Fibroblast of pulmonary artery (primary cell): ENCODE data around the gene PRR33.

Experiments used
- DNase-seq: peaks from one replicate; pipeline ENCODE4 v3.0.0-alpha.2; 2010; ENCODE audit warnings: low read depth
- H3K4me3 ChIP-seq: replicated peaks from 2 replicates; pipeline ENCODE4 v1.5.1; 2011; ENCODE audit warnings: low read depth, mild to moderate bottlenecking, control low read depth, low read length, moderate library complexity
- CTCF ChIP-seq: IDR thresholded peaks from 2 replicates; pipeline ENCODE4 v1.5.1; 2011; ENCODE audit warnings: mild to moderate bottlenecking, control low read depth, low read length, inconsistent platforms; ENCODE audit errors: missing control alignments

PRR33 gene

DNA sequence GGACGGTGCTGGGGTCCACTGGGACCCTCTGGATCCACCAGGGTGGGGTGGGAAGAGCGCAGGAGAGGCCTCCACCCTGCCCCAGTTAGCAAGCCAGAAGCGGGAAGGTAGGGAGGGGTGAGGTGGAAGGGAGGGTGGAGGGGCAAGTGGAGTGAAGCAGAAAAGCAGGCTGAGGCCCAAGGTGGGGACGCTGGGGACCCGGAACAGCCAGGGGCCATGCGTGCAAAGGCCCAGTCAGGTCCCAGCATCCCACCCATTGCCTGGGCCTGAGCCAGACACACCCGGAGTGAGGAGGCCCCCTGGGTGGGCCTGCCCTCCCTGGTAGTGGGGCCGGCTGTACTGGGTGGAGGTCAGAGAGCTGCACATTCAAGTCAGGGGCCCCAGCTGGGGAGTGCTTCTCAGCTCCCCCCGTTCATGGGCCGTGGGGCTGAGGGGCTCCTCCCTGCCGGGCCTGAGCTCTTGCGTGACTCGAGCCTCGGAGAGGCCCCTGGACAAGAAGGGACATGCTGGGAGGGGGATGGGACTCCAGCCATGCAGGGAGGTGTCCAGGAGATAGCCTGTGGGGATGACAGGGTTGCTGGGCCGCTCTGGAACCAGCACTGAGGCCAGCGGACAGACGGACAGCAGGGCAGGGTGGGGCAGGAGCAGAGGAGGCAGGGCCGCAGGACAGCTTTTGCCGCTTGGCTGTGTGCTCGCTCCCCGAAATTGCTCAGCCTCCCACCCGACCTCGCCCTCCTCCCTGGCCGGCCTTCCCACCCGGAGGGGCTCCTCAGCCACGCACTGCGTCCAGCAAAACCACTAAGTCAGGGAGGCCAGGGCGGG lies 35.5 kb upstream of the PRR33 start:
- H3K4me3 ChIP-seq = no peak overlapping the region
- TF ChIP-seq CTCF = no peak
- DNase-seq = no peak

GRCh38 chr11:1926156-1927025 lies 34.7 kb upstream of the PRR33 start:
- no peak for DNase-seq
- no peak for TF ChIP-seq CTCF
- no peak overlapping the region for H3K4me3 ChIP-seq

DNA sequence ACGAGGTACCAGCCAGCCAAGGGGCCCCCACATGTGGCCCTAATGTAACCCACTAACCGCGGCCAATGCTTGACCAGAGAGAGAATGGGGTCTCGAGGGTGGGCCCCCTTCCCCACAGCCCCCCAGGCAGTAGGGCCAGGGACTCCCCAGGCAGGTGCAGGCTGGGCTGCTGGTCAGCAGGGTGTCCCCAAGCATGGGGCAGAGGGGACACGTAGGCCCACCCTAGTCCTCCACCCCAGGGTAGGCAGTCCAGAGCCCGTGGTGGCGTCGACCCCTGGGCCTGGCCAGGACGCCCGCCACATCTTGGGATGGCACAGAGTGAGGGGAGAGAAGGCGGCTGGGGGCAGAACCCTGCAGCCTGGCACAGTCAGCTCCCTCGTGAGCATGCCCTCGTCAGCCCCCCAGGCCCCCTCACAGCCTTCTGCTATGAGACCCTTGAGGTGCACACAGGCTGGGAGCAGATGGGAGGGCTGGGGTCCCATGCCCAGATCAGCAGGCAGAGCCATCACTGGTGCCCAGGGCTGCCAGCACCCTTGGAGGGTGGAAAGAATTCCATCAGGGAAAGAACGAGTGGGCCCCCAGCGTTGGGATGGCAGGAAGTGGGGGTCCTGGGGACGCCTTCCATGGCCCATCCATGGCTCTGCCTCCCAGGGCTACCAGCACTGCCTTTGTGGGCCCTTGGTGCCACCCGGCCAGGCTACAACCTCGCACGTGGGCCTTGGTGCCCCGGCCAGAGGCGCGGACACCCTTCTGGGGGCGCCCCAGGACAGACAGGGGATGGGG lies 33.9 kb upstream of the PRR33 start:
- no peak for TF ChIP-seq CTCF
- H3K4me3 ChIP-seq = no peak overlapping the region
- DNase-seq = no peak

GRCh38 chr11:1924646-1925372 lies 33.1 kb upstream of the PRR33 start:
- no peak for TF ChIP-seq CTCF
- no peak overlapping the region for H3K4me3 ChIP-seq
- no peak for DNase-seq

- H3K4me3 ChIP-seq = no peak overlapping the region
- DNase-seq = no peak
- no peak for TF ChIP-seq CTCF
Measured at GRCh38 chr11:1924181-1924580, 32.5 kb upstream of the PRR33 start.

DNA sequence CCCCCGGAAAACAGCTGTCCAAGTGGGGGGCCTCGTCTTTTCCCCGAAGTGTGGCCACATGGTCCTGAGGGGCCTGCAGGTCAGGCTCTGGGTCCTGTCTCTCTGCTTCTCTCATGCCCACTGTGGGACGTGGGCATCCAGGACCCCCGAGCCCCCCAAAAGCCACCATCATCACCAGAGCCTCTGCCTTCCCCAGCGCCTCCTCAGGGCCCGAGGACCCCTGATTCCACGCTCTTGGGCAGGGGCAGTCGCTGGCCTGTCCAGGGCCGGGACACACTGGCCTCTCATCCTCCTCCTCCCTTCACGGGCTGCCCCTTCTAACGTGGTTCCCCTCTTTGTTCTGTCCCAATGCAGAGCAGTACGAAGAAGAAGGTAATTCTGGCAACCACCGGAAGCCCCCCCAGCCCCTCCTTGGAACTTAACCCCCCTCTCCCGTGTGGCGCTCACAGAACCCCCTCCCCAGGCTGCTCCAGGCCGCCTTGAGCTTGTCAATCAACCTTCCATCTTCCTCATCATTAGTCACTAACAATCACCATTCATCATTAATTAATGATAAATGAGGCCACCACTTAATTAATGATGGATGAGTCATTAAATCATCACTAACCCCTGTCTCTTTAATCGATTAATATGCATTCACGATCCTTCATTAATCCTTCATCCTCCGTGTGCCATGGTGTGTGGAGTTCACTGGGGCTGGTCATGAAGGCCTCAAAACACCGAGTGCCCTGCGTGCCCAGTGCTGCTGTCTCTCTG lies 31.7 kb upstream of the PRR33 start:
- no peak for DNase-seq
- no peak overlapping the region for H3K4me3 ChIP-seq
- TF ChIP-seq CTCF = no peak
